Mucosa of rectum (tissue), 2 donors: ENCODE measurements around the gene IL5.
A peak's percentile ranks its signal among the peaks of the same experiment; 100 is the strongest.
"Not testable (repeated sequence)": the region's sequence is repeated elsewhere in the genome, so short reads cannot be mapped to it uniquely, and the experiment has no call there.

Source experiments
- H3K27ac ChIP-seq, 2 donors: one replicate each; pipeline ENCODE4 v1.7.0; 2013; ENCODE audit warnings: inconsistent platforms in 2 of 2, low read depth in 2 of 2, low read length in 2 of 2
- H3K27me3 ChIP-seq, 2 donors: one replicate each; pipeline ENCODE4 v1.7.0; 2013; ENCODE audit warnings: low read length in 2 of 2; ENCODE audit not compliant: control insufficient read depth in 2 of 2, insufficient read depth in 2 of 2
- H3K36me3 ChIP-seq, 2 donors: one replicate each; pipeline ENCODE4 v1.7.0; 2013; ENCODE audit warnings: low read length in 2 of 2; ENCODE audit not compliant: control insufficient read depth in 2 of 2, insufficient read depth in 2 of 2
- H3K4me1 ChIP-seq, 2 donors: one replicate each; pipeline ENCODE4 v1.7.0; 2013; ENCODE audit warnings: low read length in 2 of 2, mild to moderate bottlenecking in 1 of 2; ENCODE audit not compliant: control insufficient read depth in 2 of 2, insufficient read depth in 2 of 2
- H3K4me3 ChIP-seq, 2 donors: one replicate each; pipeline ENCODE4 v1.7.0; 2013; ENCODE audit warnings: low read length in 2 of 2
- H3K9ac ChIP-seq, 2 donors: one replicate each; pipeline ENCODE4 v1.7.0; 2013; ENCODE audit warnings: low read length in 2 of 2, low read depth in 1 of 2, mild to moderate bottlenecking in 1 of 2
- H3K9me3 ChIP-seq, 2 donors: one replicate each; pipeline ENCODE4 v1.7.0; 2013; ENCODE audit warnings: low read length in 2 of 2; ENCODE audit not compliant: control insufficient read depth in 2 of 2
- donor health status: healthy.
- donor health status: Normal muscosa, but diverticular disease.

Gene IL5

GRCh38 chr5:132559383-132560060 is 16.2 kb upstream of the IL5 start:
- Histone ChIP-seq H3K4me1 (peaks cover 4 to 12% of the 10 kb centered on the region in 2 donors), H3K9ac (no peak overlapping the region), H3K27me3 (no peaks in the 10 kb centered on the region), H3K36me3 (peaks cover 23% of the 10 kb centered on the region in 2 donors), H3K4me3 (no peak overlapping the region), H3K9me3 (no peaks in the 10 kb centered on the region), H3K27ac (no peak overlapping the region)

- peak overlapping the region; percentile 90 to 93 for H3K4me3 ChIP-seq
These were observed 14.3 kb upstream of the IL5 start for GRCh38 chr5:132557478-132558172.

GRCh38 chr5:132556763-132557477 is 13.6 kb upstream of the IL5 start, which contains the start of gene RAD50:
Gene RAD50, plus strand, starts transcription at chr5:132556977. Its CDS starts 348 bp downstream, at chr5:132557325.
- Histone ChIP-seq H3K27me3 (no peaks in the 10 kb centered on the region), H3K9me3 (no peaks in the 10 kb centered on the region), H3K27ac (peak within 1 kb of the TSS; percentile 78 to 85), H3K4me1 (peaks cover 4 to 12% of the 10 kb centered on the region in 2 donors), H3K36me3 (peaks cover 6 to 8% of the 10 kb centered on the region in 2 donors), H3K4me3 (peak within 1 kb of the TSS; percentile 90 to 93), H3K9ac (peak within 1 kb of the TSS; percentile 79 to 90)

More at GRCh38 chr5:132557478-132558172, 14.3 kb upstream of the IL5 start:
- Histone ChIP-seq H3K9ac (peak overlapping the region; percentile 79 to 90), H3K4me1 (peaks cover 4 to 12% of the 10 kb centered on the region in 2 donors), H3K27ac (peak overlapping the region; percentile 78 to 85), H3K9me3 (no peaks in the 10 kb centered on the region), H3K36me3 (peaks cover 12 to 13% of the 10 kb centered on the region in 2 donors), H3K27me3 (no peaks in the 10 kb centered on the region)

GRCh38 chr5:132556153-132556762 is 12.9 kb upstream of the IL5 start:
- no peaks in the 10 kb centered on the region for H3K9me3 ChIP-seq
- peak overlapping the region; percentile 79 to 90 for H3K9ac ChIP-seq
- peaks cover 0 to 2% of the 10 kb centered on the region in 2 donors for H3K36me3 ChIP-seq
- H3K27me3 ChIP-seq = no peaks in the 10 kb centered on the region
- H3K27ac ChIP-seq = peak overlapping the region; percentile 78 to 85
- peak overlapping the region; percentile 90 to 93 for H3K4me3 ChIP-seq
- H3K4me1 ChIP-seq = peaks cover 4 to 12% of the 10 kb centered on the region in 2 donors

- no peaks in the 10 kb centered on the region for H3K9me3 ChIP-seq
- H3K4me1 ChIP-seq = no peaks in the 10 kb centered on the region
- no peaks in the 10 kb centered on the region for H3K36me3 ChIP-seq
- H3K9ac ChIP-seq = no peak overlapping the region
- H3K27ac ChIP-seq = no peak overlapping the region
- no peak overlapping the region for H3K4me3 ChIP-seq
- H3K27me3 ChIP-seq = no peaks in the 10 kb centered on the region
These were observed 6.3 kb upstream of the IL5 start for GRCh38 chr5:132549576-132549975.

GRCh38 chr5:132548834-132549233 is 5.5 kb upstream of the IL5 start:
- H3K27me3 ChIP-seq, H3K36me3 ChIP-seq, H3K9ac ChIP-seq, H3K4me3 ChIP-seq, H3K9me3 ChIP-seq, H3K4me1 ChIP-seq, H3K27ac ChIP-seq: not testable (repeated sequence)

GRCh38 chr5:132547269-132547668 is 3.9 kb upstream of the IL5 start:
- no peaks in the 10 kb centered on the region for H3K27me3 ChIP-seq
- no peaks in the 10 kb centered on the region for H3K9me3 ChIP-seq
- no peaks in the 10 kb centered on the region for H3K36me3 ChIP-seq
- H3K9ac ChIP-seq = no peak overlapping the region
- H3K4me3 ChIP-seq = no peak overlapping the region
- H3K27ac ChIP-seq = no peak overlapping the region
- H3K4me1 ChIP-seq = no peaks in the 10 kb centered on the region

- Histone ChIP-seq H3K4me1 (no peaks in the 10 kb centered on the region), H3K4me3 (no peak overlapping the region), H3K9me3 (no peaks in the 10 kb centered on the region), H3K36me3 (no peaks in the 10 kb centered on the region), H3K9ac (no peak overlapping the region), H3K27ac (no peak overlapping the region), H3K27me3 (no peaks in the 10 kb centered on the region)
These were observed 2.8 kb upstream of the IL5 start for GRCh38 chr5:132546108-132546507.

- H3K36me3 ChIP-seq = no peaks in the 10 kb centered on the region
- H3K27me3 ChIP-seq = no peaks in the 10 kb centered on the region
- no peak overlapping the region for H3K9ac ChIP-seq
- H3K27ac ChIP-seq = no peak overlapping the region
- H3K4me3 ChIP-seq = no peak overlapping the region
- no peaks in the 10 kb centered on the region for H3K4me1 ChIP-seq
- no peaks in the 10 kb centered on the region for H3K9me3 ChIP-seq
These were observed 2.6 kb downstream of the IL5 start for GRCh38 chr5:132540764-132541163.
